A673 (cell line): ENCODE data around the gene NLRX1.

Experiments used
- EZH2 ChIP-seq: fragments of 200-600 bp; sonication (generic); IDR thresholded peaks from 2 replicates; pipeline ENCODE4 v1.6.1; 2017; ENCODE audit warnings: borderline replicate concordance, low read depth, mild to moderate bottlenecking, mixed read lengths, antibody characterized with exemption, low read length; ENCODE audit not compliant: poor library complexity, severe bottlenecking
- TF ChIP-seq, protein P1 (sequence below): fragments of 300-800, 200-600 bp; sonication (generic); conservative IDR thresholded peaks from 2 replicates; pipeline ENCODE4 v1.5.1; 2017; ENCODE audit warnings: low read depth, mild to moderate bottlenecking, antibody characterized with exemption, low read length, moderate library complexity, mixed read lengths

DNA sequence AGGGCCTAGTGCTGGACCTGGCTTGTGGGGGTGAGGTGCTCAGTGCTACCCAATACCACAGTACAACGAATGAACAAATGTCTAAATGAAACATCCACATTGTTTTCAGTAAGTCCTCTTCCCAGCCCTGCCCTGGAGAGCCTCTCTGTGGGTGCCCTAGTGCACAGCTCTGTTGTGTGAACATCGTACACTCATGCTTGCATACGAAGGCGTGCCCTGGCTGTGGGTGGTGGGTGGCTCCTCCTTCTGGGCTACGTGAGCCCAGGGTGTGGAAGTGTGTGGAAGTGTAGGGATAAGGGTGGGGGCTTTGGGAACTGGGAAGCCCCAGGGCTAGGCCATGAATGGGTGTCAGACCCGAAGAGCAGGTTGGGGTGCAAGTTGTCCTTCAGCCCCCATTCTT lies 592 bp upstream of the NLRX1 start:
- TF ChIP-seq, protein P1, sequence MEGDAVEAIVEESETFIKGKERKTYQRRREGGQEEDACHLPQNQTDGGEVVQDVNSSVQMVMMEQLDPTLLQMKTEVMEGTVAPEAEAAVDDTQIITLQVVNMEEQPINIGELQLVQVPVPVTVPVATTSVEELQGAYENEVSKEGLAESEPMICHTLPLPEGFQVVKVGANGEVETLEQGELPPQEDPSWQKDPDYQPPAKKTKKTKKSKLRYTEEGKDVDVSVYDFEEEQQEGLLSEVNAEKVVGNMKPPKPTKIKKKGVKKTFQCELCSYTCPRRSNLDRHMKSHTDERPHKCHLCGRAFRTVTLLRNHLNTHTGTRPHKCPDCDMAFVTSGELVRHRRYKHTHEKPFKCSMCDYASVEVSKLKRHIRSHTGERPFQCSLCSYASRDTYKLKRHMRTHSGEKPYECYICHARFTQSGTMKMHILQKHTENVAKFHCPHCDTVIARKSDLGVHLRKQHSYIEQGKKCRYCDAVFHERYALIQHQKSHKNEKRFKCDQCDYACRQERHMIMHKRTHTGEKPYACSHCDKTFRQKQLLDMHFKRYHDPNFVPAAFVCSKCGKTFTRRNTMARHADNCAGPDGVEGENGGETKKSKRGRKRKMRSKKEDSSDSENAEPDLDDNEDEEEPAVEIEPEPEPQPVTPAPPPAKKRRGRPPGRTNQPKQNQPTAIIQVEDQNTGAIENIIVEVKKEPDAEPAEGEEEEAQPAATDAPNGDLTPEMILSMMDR: no peak
- no peak for TF ChIP-seq EZH2
